ENCODE data around the gene E2F4. TPM values are rescaled to one million over a fixed set of nuclear protein-coding genes. Genes with fewer than 3 reads are reported as not detected.

Gene E2F4
- total RNA-seq, 1 experiment from 2014 or later, result 73.6 TPM

- in situ Hi-C loops (cut with HindIII; ENCODE audit: low pct_unique_long_range_greater_than_20kb, low sequenced_read_pairs), result no loop called here
- DNase-seq (ENCODE audit: low read depth, low spot score), result no peak
Measured at GRCh38 chr16:67199808-67200198, 7.8 kb downstream of the E2F4 start.

- in situ Hi-C loops (cut with HindIII; ENCODE audit: low pct_unique_long_range_greater_than_20kb, low sequenced_read_pairs), result no loop called here
Measured at GRCh38 chr16:67200491-67200890, 8.5 kb downstream of the E2F4 start.

GRCh38 chr16:67201411-67202345 is 9.7 kb downstream of the E2F4 start:
- DNase-seq (ENCODE audit: low read depth, low spot score), result no peak
- in situ Hi-C loops (cut with HindIII; ENCODE audit: low pct_unique_long_range_greater_than_20kb, low sequenced_read_pairs), result no loop called here

More at GRCh38 chr16:67200491-67200890, 8.5 kb downstream of the E2F4 start:
- DNase-seq (ENCODE audit: low read depth, low spot score), result no peak

GRCh38 chr16:67202426-67202825 is 10.5 kb downstream of the E2F4 start:
- no peak for DNase-seq (ENCODE audit: low read depth, low spot score)
- in situ Hi-C loops (cut with HindIII; ENCODE audit: low pct_unique_long_range_greater_than_20kb, low sequenced_read_pairs), result no loop called here

GRCh38 chr16:67202956-67203493 is 11.1 kb downstream of the E2F4 start:
- in situ Hi-C loops (cut with HindIII; ENCODE audit: low pct_unique_long_range_greater_than_20kb, low sequenced_read_pairs), result no loop called here

GRCh38 chr16:67204076-67204475 is 12.1 kb downstream of the E2F4 start:
- in situ Hi-C loops (cut with HindIII; ENCODE audit: low pct_unique_long_range_greater_than_20kb, low sequenced_read_pairs), result no loop called here
- no peak for DNase-seq (ENCODE audit: low read depth, low spot score)

More at GRCh38 chr16:67202956-67203493, 11.1 kb downstream of the E2F4 start:
- DNase-seq (ENCODE audit: low read depth, low spot score), result no peak

GRCh38 chr16:67206129-67206837 is 14.3 kb downstream of the E2F4 start:
- in situ Hi-C loops (cut with HindIII; ENCODE audit: low pct_unique_long_range_greater_than_20kb, low sequenced_read_pairs), result no loop called here
- DNase-seq (ENCODE audit: low read depth, low spot score), result no peak

- no peak for DNase-seq (ENCODE audit: low read depth, low spot score)
- in situ Hi-C loops (cut with HindIII; ENCODE audit: low pct_unique_long_range_greater_than_20kb, low sequenced_read_pairs), result no loop called here
Measured at GRCh38 chr16:67206838-67207248, 14.9 kb downstream of the E2F4 start.

- DNase-seq (ENCODE audit: low read depth, low spot score), result no peak
- in situ Hi-C loops (cut with HindIII; ENCODE audit: low pct_unique_long_range_greater_than_20kb, low sequenced_read_pairs), result no loop called here
Measured at GRCh38 chr16:67207249-67208091, 15.5 kb downstream of the E2F4 start.

GRCh38 chr16:67208154-67208896 is 16.4 kb downstream of the E2F4 start:
- in situ Hi-C loops (cut with HindIII; ENCODE audit: low pct_unique_long_range_greater_than_20kb, low sequenced_read_pairs), result no loop called here
- DNase-seq (ENCODE audit: low read depth, low spot score), result no peak

- in situ Hi-C loops (cut with HindIII; ENCODE audit: low pct_unique_long_range_greater_than_20kb, low sequenced_read_pairs), result no loop called here
- no peak for DNase-seq (ENCODE audit: low read depth, low spot score)
Measured at GRCh38 chr16:67209565-67209964, 17.6 kb downstream of the E2F4 start.

- in situ Hi-C loops (cut with HindIII; ENCODE audit: low pct_unique_long_range_greater_than_20kb, low sequenced_read_pairs), result no loop called here
Measured at GRCh38 chr16:67210069-67210937, 18.3 kb downstream of the E2F4 start.

GRCh38 chr16:67211674-67212073 is 19.7 kb downstream of the E2F4 start:
- in situ Hi-C loops (cut with HindIII; ENCODE audit: low pct_unique_long_range_greater_than_20kb, low sequenced_read_pairs), result no loop called here
- DNase-seq (ENCODE audit: low read depth, low spot score), result no peak

More at GRCh38 chr16:67210069-67210937, 18.3 kb downstream of the E2F4 start:
- DNase-seq (ENCODE audit: low read depth, low spot score), result no peak

GRCh38 chr16:67212766-67213165 is 20.8 kb downstream of the E2F4 start:
- no peak for DNase-seq (ENCODE audit: low read depth, low spot score)
- in situ Hi-C loops (cut with HindIII; ENCODE audit: low pct_unique_long_range_greater_than_20kb, low sequenced_read_pairs), result no loop called here

- in situ Hi-C loops (cut with HindIII; ENCODE audit: low pct_unique_long_range_greater_than_20kb, low sequenced_read_pairs), result no loop called here
- DNase-seq (ENCODE audit: low read depth, low spot score), result no peak
Measured at GRCh38 chr16:67213197-67214019, 21.5 kb downstream of the E2F4 start.

Measured in SK-MEL-5 (cell line).